OCI-LY3 (cell line): ENCODE measurements around the gene UGT1A4.

Experiments
- H2AFZ ChIP-seq: fragments of 200-600, 300-600 bp; shearing (Covaris generic); 2 replicates; pipeline ENCODE4 v1.6.0; 2014; ENCODE audit warnings: antibody characterized with exemption, low read depth, low read length
- H3K27ac ChIP-seq: fragments of 200-600, 300-600 bp; sonication (generic); 2 replicates; pipeline ENCODE4 v1.5.1; 2014; ENCODE audit warnings: mild to moderate bottlenecking, low read length, moderate library complexity, mixed read lengths
- H3K27me3 ChIP-seq: fragments of 200-600, 300-600 bp; sonication (generic); 2 replicates; pipeline ENCODE4 v1.6.1; 2014; ENCODE audit warnings: low read depth, low read length, mixed read lengths
- H3K36me3 ChIP-seq: fragments of 200-600, 300-600 bp; sonication (generic); replicated peaks from 2 replicates; pipeline ENCODE3; 2014; ENCODE audit warnings: low read depth, low read length, mixed read lengths
- H3K4me1 ChIP-seq: fragments of 300-600, 200-600 bp; sonication (generic); 2 replicates; pipeline ENCODE4 v1.6.1; 2014; ENCODE audit warnings: low read length, mixed read lengths
- H3K4me2 ChIP-seq: fragments of 200-600, 300-600 bp; sonication (generic); 2 replicates; pipeline ENCODE4 v1.6.1; 2014; ENCODE audit warnings: low read length, mixed read lengths
- H3K4me3 ChIP-seq: fragments of 300-600, 200-600 bp; sonication (generic); 2 replicates; pipeline ENCODE4 v1.5.1; 2014; ENCODE audit warnings: antibody characterized with exemption, mild to moderate bottlenecking, low read length, moderate library complexity
- H3K79me2 ChIP-seq: fragments of 300-600, 200-600 bp; shearing (Covaris generic); 2 replicates; pipeline ENCODE4 v1.6.1; 2014; ENCODE audit warnings: mild to moderate bottlenecking, low read length, mixed read lengths
- H3K9ac ChIP-seq: fragments of 300-600, 200-600 bp; shearing (Covaris generic); 2 replicates; pipeline ENCODE4 v1.6.0; 2014; ENCODE audit warnings: mild to moderate bottlenecking, low read length, moderate library complexity
- H3K9me3 ChIP-seq: fragments of 200-600, 300-600 bp; shearing (Covaris generic); 2 replicates; pipeline ENCODE4 v1.6.1; 2014; ENCODE audit warnings: low read length, mixed read lengths; ENCODE audit not compliant: insufficient read depth
- H4K20me1 ChIP-seq: fragments of 200-600, 300-600 bp; sonication (generic); 2 replicates; pipeline ENCODE4 v1.6.1; 2016; ENCODE audit warnings: low read length, mixed read lengths; ENCODE audit not compliant: insufficient read depth
- CTCF ChIP-seq: fragments of 200-600, 300-600 bp; sonication (generic); IDR thresholded peaks from 2 replicates; pipeline ENCODE4 v1.5.1; 2014; ENCODE audit warnings: antibody characterized with exemption, low read length, low read depth
- EZH2phosphoT487 ChIP-seq: fragments of 200-600 bp; shearing (Covaris generic); IDR thresholded peaks from 2 replicates; pipeline ENCODE4 v1.6.1; 2018; ENCODE audit warnings: antibody characterized with exemption, mixed run types, low read depth

UGT1A4 gene

GRCh38 chr2:233711312-233712008 lies 7.1 kb upstream of the UGT1A4 start:
- no peaks in the 10 kb centered on the region for H3K4me1 ChIP-seq
- H3K4me3 ChIP-seq: no peak overlapping the region
- no peaks in the 10 kb centered on the region for H3K9me3 ChIP-seq
- H3K36me3 ChIP-seq: no peaks in the 10 kb centered on the region
- no peak overlapping the region for H2AFZ ChIP-seq
- TF ChIP-seq CTCF: peak; percentile 72
- TF ChIP-seq EZH2phosphoT487: no peak
- no peak overlapping the region for H3K9ac ChIP-seq
- H4K20me1 ChIP-seq: no peaks in the 10 kb centered on the region
- no peak overlapping the region for H3K27ac ChIP-seq
- no peak overlapping the region for H3K4me2 ChIP-seq
- no peaks in the 10 kb centered on the region for H3K79me2 ChIP-seq
- no peaks in the 10 kb centered on the region for H3K27me3 ChIP-seq

GRCh38 chr2:233712611-233713261 lies 5.8 kb upstream of the UGT1A4 start, which contains the start of gene UGT1A5:
UGT1A5 (plus strand) TSS chr2:233712907; CDS start chr2:233712992, 85 bp downstream.
- no peaks in the 10 kb centered on the region for H3K9me3 ChIP-seq
- H2AFZ ChIP-seq: no peak within 1 kb of the TSS
- no peak within 1 kb of the TSS for H3K4me3 ChIP-seq
- TF ChIP-seq EZH2phosphoT487: no peak
- no peak for TF ChIP-seq CTCF
- no peaks in the 10 kb centered on the region for H4K20me1 ChIP-seq
- no peaks in the 10 kb centered on the region for H3K79me2 ChIP-seq
- H3K4me2 ChIP-seq: no peak within 1 kb of the TSS
- H3K27ac ChIP-seq: no peak within 1 kb of the TSS
- no peaks in the 10 kb centered on the region for H3K36me3 ChIP-seq
- H3K4me1 ChIP-seq: no peaks in the 10 kb centered on the region
- H3K9ac ChIP-seq: no peak within 1 kb of the TSS
- no peaks in the 10 kb centered on the region for H3K27me3 ChIP-seq

- no peaks in the 10 kb centered on the region for H3K27me3 ChIP-seq
- H3K27ac ChIP-seq: no peak overlapping the region
- H2AFZ ChIP-seq: no peak overlapping the region
- no peak overlapping the region for H3K9ac ChIP-seq
- no peak overlapping the region for H3K4me3 ChIP-seq
- H3K4me1 ChIP-seq: no peaks in the 10 kb centered on the region
- no peak overlapping the region for H3K4me2 ChIP-seq
- H3K36me3 ChIP-seq: no peaks in the 10 kb centered on the region
- no peaks in the 10 kb centered on the region for H4K20me1 ChIP-seq
- H3K79me2 ChIP-seq: no peaks in the 10 kb centered on the region
- TF ChIP-seq CTCF: no peak
- no peak for TF ChIP-seq EZH2phosphoT487
- H3K9me3 ChIP-seq: no peaks in the 10 kb centered on the region
Measured at GRCh38 chr2:233713262-233713615, 5.3 kb upstream of the UGT1A4 start.

- Histone ChIP-seq H3K4me3 (no peak overlapping the region), H3K79me2 (no peaks in the 10 kb centered on the region), H3K4me1 (no peaks in the 10 kb centered on the region), H3K36me3 (no peaks in the 10 kb centered on the region), H3K9me3 (no peaks in the 10 kb centered on the region), H3K4me2 (no peak overlapping the region), H3K9ac (no peak overlapping the region), H3K27me3 (no peaks in the 10 kb centered on the region), H2AFZ (no peak overlapping the region), H3K27ac (no peak overlapping the region), H4K20me1 (no peaks in the 10 kb centered on the region)
- TF ChIP-seq CTCF (no peak), EZH2phosphoT487 (no peak)
Measured at GRCh38 chr2:233714121-233714520, 4.4 kb upstream of the UGT1A4 start.
